ENCODE data around the gene PLXNA4.
A peak's percentile ranks its signal among the peaks of the same experiment; 100 is the strongest.

Gene PLXNA4

GRCh38 chr7:132193898-132194297 is 382.4 kb downstream of the PLXNA4 start:
- no peak for TF ChIP-seq CTCF (conservative IDR thresholded peaks at IDR 0.05)
- no peak overlapping the region for H3K27ac ChIP-seq

- no peak for TF ChIP-seq CTCF (conservative IDR thresholded peaks at IDR 0.05)
- no peak overlapping the region for H3K27ac ChIP-seq
Observed at GRCh38 chr7:132192809-132193208, 383.5 kb downstream of the PLXNA4 start.

GRCh38 chr7:132191418-132191817 is 384.9 kb downstream of the PLXNA4 start:
- peak overlapping the region; percentile 43 for H3K27ac ChIP-seq
- TF ChIP-seq CTCF (conservative IDR thresholded peaks at IDR 0.05) = no peak

- no peak for TF ChIP-seq CTCF (conservative IDR thresholded peaks at IDR 0.05)
- peak overlapping the region; percentile 43; the same call in 1 of the 2 replicates for H3K27ac ChIP-seq
Observed at GRCh38 chr7:132190683-132191082, 385.6 kb downstream of the PLXNA4 start.

- no peak overlapping the region for H3K27ac ChIP-seq
- no peak for TF ChIP-seq CTCF (conservative IDR thresholded peaks at IDR 0.05)
Observed at GRCh38 chr7:132189881-132190280, 386.4 kb downstream of the PLXNA4 start.

GRCh38 chr7:132187869-132188789 is 388.1 kb downstream of the PLXNA4 start:
- H3K27ac ChIP-seq = no peak overlapping the region
- no peak for TF ChIP-seq CTCF (conservative IDR thresholded peaks at IDR 0.05)

- no peak overlapping the region for H3K27ac ChIP-seq
- no peak for TF ChIP-seq CTCF (conservative IDR thresholded peaks at IDR 0.05)
Observed at GRCh38 chr7:132187391-132187790, 388.9 kb downstream of the PLXNA4 start.
